Mesodermal cell (in vitro differentiated cells): ENCODE measurements around the gene TRRAP.

Source experiments
- H3K27ac ChIP-seq: 2 replicates; pipeline ENCODE4 v1.7.0; 2013; ENCODE audit warnings: mild to moderate bottlenecking, low read depth, low read length, moderate library complexity; ENCODE audit not compliant: severe bottlenecking
- H3K36me3 ChIP-seq: 2 replicates; pipeline ENCODE4 v1.7.1; 2013; ENCODE audit warnings: mild to moderate bottlenecking, low read length, moderate library complexity; ENCODE audit not compliant: control insufficient read depth, insufficient read depth
- H3K4me1 ChIP-seq: one replicate; pipeline ENCODE4 v1.7.1; 2013; ENCODE audit warnings: mild to moderate bottlenecking, low read length; ENCODE audit not compliant: insufficient read depth, control insufficient read depth, poor library complexity, severe bottlenecking
- H3K4me3 ChIP-seq: 2 replicates; pipeline ENCODE4 v1.7.0; 2013; ENCODE audit warnings: low read length, control low read depth, mild to moderate bottlenecking; ENCODE audit not compliant: insufficient read depth, poor library complexity, severe bottlenecking; ENCODE audit errors: extremely low read depth
- H3K9me3 ChIP-seq: 2 replicates; pipeline ENCODE4 v1.7.1; 2013; ENCODE audit warnings: mild to moderate bottlenecking, low read length, moderate library complexity; ENCODE audit not compliant: control insufficient read depth
- WGBS, 2 experiments: methylation state at CpG; one replicate each; pipeline ENCODE4 v1.1.5; 2013; ENCODE audit warnings: missing lambda C conversion rate in 2 of 2; ENCODE audit not compliant: insufficient coverage in 2 of 2; 5-methylcytosine and 5-hydroxymethylcytosine counted together

The TRRAP gene

DNA sequence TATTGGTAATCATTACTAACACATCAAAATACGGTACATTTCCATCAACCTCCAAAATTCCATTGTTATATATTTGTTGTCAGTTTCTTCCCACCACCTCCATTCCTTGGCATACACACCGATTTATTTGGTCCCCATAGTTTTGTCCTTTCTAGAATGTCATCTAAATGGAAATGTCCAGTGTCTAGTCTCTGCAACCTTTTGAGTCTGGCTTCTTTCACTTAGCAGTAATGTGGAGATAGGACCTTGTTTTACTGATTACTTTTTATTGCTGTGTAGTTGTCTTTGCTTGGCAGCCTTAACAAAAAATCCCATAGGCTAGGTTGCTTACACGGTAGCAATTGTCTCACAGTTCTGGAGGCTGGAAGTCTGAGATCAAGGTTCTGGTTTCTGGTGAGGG, 22.5 kb downstream of the TRRAP start:
- no peak overlapping the region for H3K4me3 ChIP-seq
- H3K4me1 ChIP-seq: no peaks in the 10 kb centered on the region
- H3K9me3 ChIP-seq: no peaks in the 10 kb centered on the region
- WGBS, 2 experiments: 94 to 100% methylated on average over 2 to 3 of the region's 3 CpGs
- H3K36me3 ChIP-seq: peaks cover 98% of the 10 kb centered on the region
- H3K27ac ChIP-seq: no peak overlapping the region

DNA sequence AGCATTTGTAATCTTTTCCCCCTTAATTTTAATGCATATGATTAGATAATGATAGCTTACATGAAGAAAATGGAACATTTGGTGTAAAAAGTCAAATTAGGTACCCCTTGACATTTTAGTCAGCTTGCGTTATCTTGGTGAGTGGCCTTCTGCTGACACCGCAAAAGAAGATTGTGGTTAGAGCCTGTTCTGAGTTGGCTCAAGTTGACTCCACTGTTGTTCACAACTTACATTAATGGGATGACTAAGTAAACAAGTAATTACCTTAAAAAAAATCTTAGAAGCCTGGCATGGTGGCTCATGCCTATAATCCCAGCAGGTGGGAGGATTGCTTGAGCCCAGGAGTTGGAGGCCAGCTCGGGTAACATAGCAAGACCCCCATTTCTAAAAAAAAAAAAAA, 24.2 kb downstream of the TRRAP start:
- no peak overlapping the region for H3K4me3 ChIP-seq
- H3K36me3 ChIP-seq: peaks cover 97% of the 10 kb centered on the region
- 100% methylated on average over 2 of the region's 3 CpGs; no CpG with 5 or more reads in 1 of the 2 experiments for WGBS, 2 experiments
- no peaks in the 10 kb centered on the region for H3K4me1 ChIP-seq
- H3K9me3 ChIP-seq: no peaks in the 10 kb centered on the region
- H3K27ac ChIP-seq: no peak overlapping the region

DNA sequence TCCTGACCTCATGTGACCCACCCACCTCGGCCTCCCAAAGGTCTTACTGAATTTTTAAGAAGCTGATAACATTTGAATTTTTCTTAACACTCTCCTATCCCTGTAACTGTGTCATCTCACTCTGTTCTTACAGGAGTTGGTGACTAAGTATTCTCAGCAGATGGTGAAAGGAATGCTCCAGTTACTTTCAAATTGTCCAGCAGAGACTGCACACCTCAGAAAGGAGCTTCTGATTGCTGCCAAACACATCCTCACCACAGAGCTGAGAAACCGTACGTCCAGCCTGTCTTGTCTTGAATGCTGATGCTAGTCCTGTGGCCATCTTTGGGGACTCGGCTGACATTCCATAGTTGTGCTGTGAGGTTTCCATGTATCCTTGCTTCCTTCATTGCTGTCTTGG, 24.9 kb downstream of the TRRAP start:
- Histone ChIP-seq H3K9me3 (no peaks in the 10 kb centered on the region), H3K27ac (no peak overlapping the region), H3K4me1 (no peaks in the 10 kb centered on the region), H3K4me3 (no peak overlapping the region), H3K36me3 (peaks cover 97% of the 10 kb centered on the region)
- WGBS, 2 experiments: 89 to 92% methylated on average over 3 to 4 of the region's 4 CpGs

DNA sequence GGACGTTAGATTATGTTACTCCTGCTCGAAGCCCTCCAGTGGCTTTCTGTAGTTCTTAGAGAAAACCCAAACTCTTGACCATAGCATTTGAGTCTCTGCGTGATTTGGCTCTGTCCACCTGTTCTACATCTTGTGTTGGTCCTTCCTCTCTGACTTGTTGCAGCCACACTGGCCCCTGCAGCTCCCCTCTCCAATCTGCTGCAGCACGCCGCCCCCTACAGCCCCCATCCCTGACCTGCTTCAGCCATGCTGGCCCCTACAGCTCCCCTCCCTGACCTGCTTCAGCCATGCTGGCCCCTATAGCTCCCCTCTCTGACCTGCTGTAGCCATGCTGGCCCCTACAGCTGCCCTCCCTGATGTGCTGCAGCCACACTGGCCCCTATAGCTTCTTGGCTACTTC, 29.2 kb downstream of the TRRAP start:
- WGBS, 2 experiments: 96 to 100% methylated on average over 5 of the region's 5 CpGs
- no peak overlapping the region for H3K4me3 ChIP-seq
- H3K27ac ChIP-seq: no peak overlapping the region
- peaks cover 98% of the 10 kb centered on the region for H3K36me3 ChIP-seq
- H3K4me1 ChIP-seq: no peaks in the 10 kb centered on the region
- H3K9me3 ChIP-seq: no peaks in the 10 kb centered on the region

DNA sequence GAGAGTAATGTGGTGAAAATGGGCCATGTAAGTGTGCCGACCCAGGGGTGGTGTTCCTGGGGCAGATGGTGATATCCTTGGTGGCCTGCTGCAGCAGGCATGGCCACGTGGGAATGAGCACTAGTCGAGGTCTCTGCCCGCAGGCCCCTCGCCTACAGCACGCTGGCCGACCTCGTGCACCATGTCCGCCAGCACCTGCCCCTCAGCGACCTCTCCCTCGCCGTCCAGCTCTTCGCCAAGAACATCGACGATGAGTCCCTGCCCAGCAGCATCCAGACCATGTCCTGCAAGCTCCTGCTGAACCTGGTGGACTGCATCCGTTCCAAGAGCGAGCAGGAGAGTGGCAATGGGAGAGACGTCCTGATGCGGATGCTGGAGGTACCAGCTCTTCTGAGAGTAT, 30.3 kb downstream of the TRRAP start:
- H3K36me3 ChIP-seq: peaks cover 97% of the 10 kb centered on the region

DNA sequence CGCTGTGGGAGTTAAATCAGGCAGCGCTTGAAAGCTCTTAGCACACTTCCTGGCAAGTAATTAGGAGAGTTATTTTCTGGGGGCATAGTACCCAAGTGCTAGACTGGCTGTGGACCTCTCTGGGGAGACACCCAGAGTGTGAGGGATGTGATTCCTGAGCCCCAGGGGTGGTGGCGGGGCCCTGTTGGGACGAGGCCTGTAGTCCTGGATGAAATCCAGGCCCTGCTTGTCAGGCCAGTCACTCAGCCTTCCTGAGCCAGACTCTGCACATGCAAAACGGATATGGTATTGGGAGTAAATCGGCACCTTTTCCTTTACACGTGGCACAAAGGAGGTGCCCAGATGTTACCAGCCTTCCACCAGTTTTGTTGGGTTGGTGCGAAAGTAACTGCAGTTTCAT, 31.2 kb downstream of the TRRAP start:
- Histone ChIP-seq H3K9me3 (no peaks in the 10 kb centered on the region), H3K4me1 (no peaks in the 10 kb centered on the region), H3K4me3 (no peak overlapping the region), H3K27ac (no peak overlapping the region), H3K36me3 (peaks cover 93% of the 10 kb centered on the region)
- 87 to 98% methylated on average over 3 to 7 of the region's 8 CpGs for WGBS, 2 experiments

More for the DNA sequence above, 30.3 kb downstream of the TRRAP start:
- H3K9me3 ChIP-seq: no peaks in the 10 kb centered on the region
- no peak overlapping the region for H3K4me3 ChIP-seq
- 93 to 98% methylated on average over 18 to 19 of the region's 19 CpGs for WGBS, 2 experiments
- no peaks in the 10 kb centered on the region for H3K4me1 ChIP-seq
- H3K27ac ChIP-seq: no peak overlapping the region

DNA sequence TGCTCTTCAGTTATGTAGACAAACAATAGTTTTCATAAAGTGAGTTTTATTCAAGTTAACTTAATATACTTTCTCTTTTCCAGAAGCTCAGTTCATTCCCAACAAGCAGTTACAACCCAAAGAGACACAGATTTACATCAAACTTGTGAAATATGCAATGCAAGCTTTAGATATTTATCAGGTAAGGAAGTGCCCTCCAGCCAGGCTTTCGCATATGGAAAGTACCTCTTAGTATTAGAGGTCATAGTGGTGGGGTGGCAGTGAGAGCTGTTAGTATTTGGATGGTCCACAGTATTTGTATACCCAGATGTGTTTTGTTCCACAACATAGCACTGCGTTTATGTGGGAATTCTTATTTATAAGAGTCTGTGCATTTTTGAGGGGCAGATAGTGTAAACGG, 32.1 kb downstream of the TRRAP start:
- Histone ChIP-seq H3K27ac (no peak overlapping the region), H3K9me3 (no peaks in the 10 kb centered on the region), H3K4me1 (no peaks in the 10 kb centered on the region), H3K4me3 (no peak overlapping the region), H3K36me3 (peaks cover 89% of the 10 kb centered on the region)
- WGBS, 2 experiments: 87% methylated on average over 2 of the region's 3 CpGs; no CpG with 5 or more reads in 1 of the 2 experiments

DNA sequence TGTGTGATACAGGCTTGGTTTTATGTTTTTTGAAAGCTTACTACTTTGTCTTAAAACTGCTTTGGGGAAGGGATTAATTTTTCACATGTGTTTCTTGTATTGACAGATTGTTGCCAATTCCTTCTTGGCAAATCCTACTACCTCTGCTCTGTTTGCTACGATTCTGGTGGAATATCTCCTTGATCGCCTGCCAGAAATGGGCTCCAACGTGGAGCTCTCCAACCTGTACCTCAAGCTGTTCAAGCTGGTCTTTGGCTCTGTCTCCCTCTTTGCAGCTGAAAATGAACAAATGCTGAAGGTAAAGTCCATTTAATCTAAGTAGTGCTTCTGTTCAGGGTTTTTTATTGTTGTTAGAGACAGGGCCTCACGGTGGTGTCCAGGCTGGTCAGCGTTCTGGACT, 33.6 kb downstream of the TRRAP start:
- H3K36me3 ChIP-seq: peaks cover 90% of the 10 kb centered on the region
- 98 to 100% methylated on average over 4 to 5 of the region's 5 CpGs for WGBS, 2 experiments
- no peaks in the 10 kb centered on the region for H3K4me1 ChIP-seq

DNA sequence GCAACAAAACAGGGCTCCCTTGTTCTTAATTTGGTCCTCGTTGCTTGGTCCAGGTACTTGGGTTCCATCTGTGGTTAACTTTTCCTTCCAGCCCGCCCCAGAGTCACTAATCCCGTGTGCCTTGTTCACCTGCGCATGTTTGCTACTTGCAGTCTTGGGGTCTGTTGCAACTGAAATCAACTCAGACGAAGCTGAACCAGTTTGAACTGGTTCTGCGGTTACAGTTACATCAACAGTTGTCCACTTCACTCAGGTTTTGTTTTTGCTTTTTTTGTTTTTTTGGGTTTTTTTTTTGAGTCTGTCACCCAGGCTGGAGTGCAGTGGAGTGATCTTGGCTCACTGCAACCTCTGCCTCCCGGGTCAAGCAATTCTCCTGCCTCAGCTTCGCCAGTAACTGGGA, 34.7 kb downstream of the TRRAP start:
- Histone ChIP-seq H3K9me3 (no peaks in the 10 kb centered on the region), H3K36me3 (peaks cover 90% of the 10 kb centered on the region), H3K4me1 (no peaks in the 10 kb centered on the region), H3K4me3 (no peak overlapping the region), H3K27ac (no peak overlapping the region)
- WGBS, 2 experiments: 93% methylated on average over 6 to 8 of the region's 8 CpGs

More for the DNA sequence above, 33.6 kb downstream of the TRRAP start:
- Histone ChIP-seq H3K4me3 (no peak overlapping the region), H3K9me3 (no peaks in the 10 kb centered on the region), H3K27ac (no peak overlapping the region)

DNA sequence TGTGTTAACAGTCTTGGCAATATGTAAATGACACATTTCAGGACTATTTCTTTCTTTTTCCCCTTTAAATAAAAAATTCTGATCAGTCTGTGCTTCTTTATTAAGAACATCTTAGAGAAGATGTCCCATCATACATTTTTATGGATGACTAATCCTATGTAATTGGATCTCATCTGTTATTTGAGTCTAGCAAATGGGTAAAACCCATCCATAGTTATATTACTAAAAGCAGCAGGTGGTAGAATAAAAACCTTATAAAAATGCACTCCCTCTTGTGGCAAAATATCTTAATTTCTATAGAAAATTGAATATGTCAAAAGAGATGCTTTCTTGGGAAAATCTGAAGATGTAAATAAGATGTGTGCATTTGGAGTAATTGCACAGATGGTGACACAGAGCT, 35.3 kb downstream of the TRRAP start:
- Histone ChIP-seq H3K9me3 (no peaks in the 10 kb centered on the region), H3K4me3 (no peak overlapping the region), H3K4me1 (no peaks in the 10 kb centered on the region), H3K36me3 (peaks cover 90% of the 10 kb centered on the region), H3K27ac (no peak overlapping the region)

DNA sequence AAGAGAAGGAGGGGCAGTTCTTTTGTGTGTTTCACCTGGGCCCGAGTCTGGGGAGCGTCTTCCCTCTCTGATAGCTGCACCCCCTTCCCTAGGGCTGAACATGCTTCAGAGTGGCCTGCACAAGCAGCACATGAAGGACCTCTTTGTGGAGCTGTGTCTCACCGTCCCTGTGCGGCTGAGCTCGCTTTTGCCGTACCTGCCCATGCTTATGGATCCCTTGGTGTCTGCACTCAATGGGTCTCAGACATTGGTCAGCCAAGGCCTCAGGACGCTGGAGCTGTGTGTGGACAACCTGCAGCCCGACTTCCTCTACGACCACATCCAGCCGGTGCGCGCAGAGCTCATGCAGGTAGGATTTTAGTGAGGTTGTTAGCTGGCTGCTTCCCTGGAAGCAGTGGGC, 39.0 kb downstream of the TRRAP start:
- Histone ChIP-seq H3K9me3 (no peaks in the 10 kb centered on the region), H3K4me3 (no peak overlapping the region), H3K27ac (no peak overlapping the region), H3K4me1 (no peaks in the 10 kb centered on the region), H3K36me3 (peaks cover 89% of the 10 kb centered on the region)
- 89 to 93% methylated on average over 12 of the region's 12 CpGs for WGBS, 2 experiments
